Measurements from ENCODE around the gene NOL4L.

Gene NOL4L

DNA sequence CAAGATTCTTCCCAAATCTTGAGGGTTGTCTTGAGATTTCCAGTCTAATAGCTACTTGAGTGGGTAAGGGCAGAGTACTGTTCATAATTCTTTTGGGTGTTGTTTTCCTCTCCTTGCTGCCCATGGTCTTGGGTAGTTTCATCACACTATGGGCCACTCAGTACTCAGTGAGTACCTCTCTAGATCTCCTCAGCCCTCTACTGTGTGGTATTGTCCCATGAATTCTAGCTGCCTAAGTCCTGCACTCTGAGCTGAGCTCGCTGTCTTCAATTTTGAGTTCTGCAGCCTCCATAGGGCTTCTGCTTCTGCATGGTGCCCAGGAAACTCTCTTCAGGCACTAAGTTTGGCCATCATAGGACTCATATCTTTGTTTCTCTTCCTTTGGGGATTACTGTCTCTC, 184.7 kb downstream of the NOL4L start:
- TF ChIP-seq CTCF (conservative IDR thresholded peaks at IDR 0.05): no peak
- TF ChIP-seq ZFX (IDR thresholded peaks at IDR 0.05): no peak

DNA sequence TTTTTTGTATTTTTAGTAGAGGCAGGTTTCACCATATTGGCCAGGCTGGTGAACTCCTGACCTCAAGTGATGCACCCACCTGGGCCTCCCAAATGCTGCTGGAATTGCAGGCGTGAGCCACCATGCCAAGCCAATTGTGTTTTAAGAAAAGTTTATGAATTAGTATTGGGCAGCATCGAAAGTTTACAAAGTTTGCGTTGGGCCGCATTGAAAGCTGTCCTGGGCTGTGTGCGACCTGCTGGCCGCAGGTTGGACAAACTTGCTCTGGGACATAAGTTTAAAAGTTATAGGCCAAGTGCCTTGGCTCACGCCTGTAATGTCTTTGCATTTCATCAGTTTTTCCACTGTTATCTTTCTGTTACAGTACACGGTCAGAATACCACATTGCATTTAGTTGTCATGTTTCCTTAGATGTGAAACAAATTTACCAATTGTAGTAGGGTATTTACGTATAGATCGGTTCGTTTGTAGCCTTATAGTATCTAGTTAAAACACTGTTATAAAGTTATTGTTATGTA, 187.5 kb downstream of the NOL4L start:
- TF ChIP-seq CTCF (conservative IDR thresholded peaks at IDR 0.05): no peak
- TF ChIP-seq ZFX (IDR thresholded peaks at IDR 0.05): no peak
- H3K27ac ChIP-seq: no peak overlapping the region

More for the DNA sequence above, 184.7 kb downstream of the NOL4L start:
- H3K27ac ChIP-seq: no peak overlapping the region

GRCh38 chr20:32396646-32397160, 188.4 kb downstream of the NOL4L start:
- TF ChIP-seq CTCF (conservative IDR thresholded peaks at IDR 0.05): no peak
- TF ChIP-seq ZFX (IDR thresholded peaks at IDR 0.05): no peak
- no peak overlapping the region for H3K27ac ChIP-seq

- no peak overlapping the region for H3K27ac ChIP-seq
- TF ChIP-seq CTCF (conservative IDR thresholded peaks at IDR 0.05) (no peak), ZFX (IDR thresholded peaks at IDR 0.05) (no peak)
Measured at GRCh38 chr20:32395066-32395465, 190.1 kb downstream of the NOL4L start.

Data from C4-2B (cell line).